A172 (cell line): ENCODE results near the gene GID4. TPM values are rescaled to one million over a fixed set of nuclear protein-coding genes. Genes with fewer than 3 reads are reported as not detected.

ENCODE experiments used
- DNase-seq: peaks from one replicate; pipeline ENCODE4 v3.0.0-alpha.2; 2015; ENCODE audit warnings: low spot score
- total RNA-seq: library from RNA; depleted of rRNA; stranded (reverse); fragments of >200 nt; shearing (Covaris generic); gene quantifications from 2 replicates; pipeline ENCODE4 v1.2.3, GENCODE V29; 2014; rRNA removed

GID4 gene
- total RNA-seq, 1 experiment from 2014 or later, result 7.7 TPM

- DNase-seq, result no peak
Measured at GRCh38 chr17:18101828-18102227, 62.6 kb downstream of the GID4 start.

DNA sequence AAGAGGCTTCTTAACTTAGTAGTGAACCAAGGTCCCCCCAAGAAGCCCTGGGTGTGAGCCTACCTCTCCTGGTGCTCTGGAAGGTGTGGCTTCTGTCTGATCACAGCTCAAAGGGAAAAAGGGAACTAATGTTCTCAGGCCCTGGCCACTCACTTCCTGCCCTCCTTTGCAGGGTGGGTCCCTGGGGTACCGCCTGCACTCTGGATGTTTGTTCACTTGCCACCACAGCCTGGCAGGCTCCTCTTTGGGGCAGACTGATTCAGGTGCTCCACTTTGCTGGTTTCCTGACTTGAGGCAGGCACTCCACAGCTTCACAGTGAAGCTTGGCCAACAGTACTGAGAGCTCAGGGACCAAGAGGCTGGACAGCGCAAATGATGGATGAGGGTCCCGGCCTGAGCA lies 63.4 kb downstream of the GID4 start:
- DNase-seq, result no peak

GRCh38 chr17:18105027-18105426 lies 65.8 kb downstream of the GID4 start:
- no peak for DNase-seq

DNA sequence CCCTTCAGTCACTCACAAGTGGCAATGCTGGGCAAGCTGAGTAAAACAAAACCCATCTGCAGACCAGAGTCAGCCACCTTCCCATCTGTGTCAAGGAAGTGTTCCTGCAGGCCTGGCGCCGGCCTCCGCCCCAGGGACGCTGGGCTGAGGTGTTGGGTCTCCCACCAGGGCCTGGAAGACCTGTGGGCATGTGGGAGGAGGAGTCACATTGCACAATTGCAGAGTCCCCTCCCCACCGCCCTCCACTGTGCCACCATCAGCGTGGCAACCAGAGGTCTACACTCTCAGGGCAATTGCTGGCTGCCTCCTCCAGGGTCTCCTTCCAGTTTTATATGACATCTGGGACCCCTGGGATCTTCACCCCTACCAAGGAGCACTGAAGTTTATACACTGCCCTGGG lies 66.4 kb downstream of the GID4 start:
- DNase-seq, result no peak

DNA sequence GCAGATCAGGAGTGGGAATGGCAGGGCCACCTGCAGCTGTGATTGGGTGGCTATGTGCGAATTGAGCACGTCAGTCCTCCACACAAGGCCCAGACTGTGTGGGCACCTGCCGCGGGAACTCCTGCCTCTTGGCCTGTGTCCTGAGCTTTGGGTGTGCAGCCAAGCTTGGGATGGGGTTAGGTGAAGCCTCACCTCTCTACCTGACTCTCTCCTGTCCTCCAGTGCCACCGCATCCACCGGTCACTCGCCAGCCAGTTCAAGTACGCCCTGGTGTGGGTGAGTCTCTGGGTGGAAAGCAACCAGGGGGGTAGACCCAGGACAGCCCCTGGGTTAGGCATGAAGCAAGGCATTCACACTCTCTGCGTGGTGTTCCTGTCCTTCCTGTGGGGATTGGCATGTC lies 67.0 kb downstream of the GID4 start:
- no peak for DNase-seq

DNA sequence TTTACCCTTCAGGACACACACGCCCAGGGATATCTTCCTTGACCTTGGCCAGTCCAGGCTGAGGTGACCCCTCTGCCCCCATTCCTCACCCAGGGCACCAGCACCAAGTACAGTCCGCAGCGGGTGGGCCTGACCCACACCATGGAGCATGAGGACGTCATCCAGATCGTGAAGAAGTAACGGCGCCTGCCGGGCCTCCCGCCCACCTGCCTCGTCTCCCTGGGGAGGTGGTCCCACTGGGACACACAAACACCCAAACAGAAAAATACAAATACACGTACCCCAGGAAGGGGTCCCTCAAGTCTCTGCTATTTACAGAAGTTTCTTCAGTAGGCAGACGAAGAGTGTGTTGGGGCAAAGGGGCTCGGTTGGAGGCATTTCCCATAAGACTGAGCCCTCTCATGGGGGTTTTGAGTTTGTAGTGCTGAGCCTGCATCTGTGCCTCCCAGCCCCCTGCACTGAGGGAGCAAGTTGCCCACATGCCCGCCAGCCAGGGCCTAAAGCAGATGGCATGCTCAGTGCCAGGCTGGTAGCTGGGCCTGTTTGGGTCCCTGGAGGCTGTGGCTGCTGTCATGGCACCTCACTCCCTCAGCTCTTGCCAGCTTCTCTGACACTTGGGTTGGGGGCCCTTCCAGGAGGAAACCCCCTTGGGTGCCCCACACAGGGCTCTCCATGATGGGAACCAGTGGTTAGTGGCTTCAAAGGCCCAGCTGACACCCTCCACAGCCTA lies 68.0 kb downstream of the GID4 start:
- no peak for DNase-seq

- no peak for DNase-seq
Measured at GRCh38 chr17:18107971-18108370, 68.8 kb downstream of the GID4 start.

GRCh38 chr17:18108401-18109312 lies 69.4 kb downstream of the GID4 start, which contains the start of gene MYO15A:
Gene MYO15A (plus strand): TSS chr17:18108756. CDS start chr17:18118801, 10,045 bp downstream.
- no peak for DNase-seq

DNA sequence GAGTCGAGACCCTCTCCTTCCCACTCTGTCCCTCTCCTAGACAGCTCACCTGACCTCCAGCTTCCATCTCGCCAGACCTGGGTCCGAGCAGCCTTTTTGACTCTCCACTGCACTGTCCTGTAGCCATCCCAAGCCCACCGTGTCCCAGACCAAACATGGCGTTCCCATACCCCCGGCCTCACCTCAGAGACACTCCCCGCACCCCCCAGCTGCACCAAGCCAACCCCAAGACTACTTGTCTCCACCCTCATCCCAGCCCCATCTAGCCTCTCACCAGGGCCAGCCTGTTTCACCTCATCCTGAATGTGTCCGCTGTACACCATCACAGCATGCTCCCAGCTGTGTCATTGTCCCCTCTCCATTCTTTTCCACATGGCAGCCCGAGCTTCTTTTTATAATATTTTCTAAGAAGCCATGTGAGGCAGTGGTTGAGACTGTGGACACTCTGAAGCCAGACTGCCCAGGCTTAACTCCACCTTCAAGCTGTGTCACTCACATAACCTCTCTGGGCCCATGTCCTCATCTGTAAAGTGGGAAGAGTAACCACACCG lies 70.8 kb downstream of the GID4 start:
- DNase-seq, result no peak

- no peak for DNase-seq
Measured at GRCh38 chr17:18110636-18111145, 71.5 kb downstream of the GID4 start.

- no peak for DNase-seq
Measured at GRCh38 chr17:18111330-18111971, 72.2 kb downstream of the GID4 start.

DNA sequence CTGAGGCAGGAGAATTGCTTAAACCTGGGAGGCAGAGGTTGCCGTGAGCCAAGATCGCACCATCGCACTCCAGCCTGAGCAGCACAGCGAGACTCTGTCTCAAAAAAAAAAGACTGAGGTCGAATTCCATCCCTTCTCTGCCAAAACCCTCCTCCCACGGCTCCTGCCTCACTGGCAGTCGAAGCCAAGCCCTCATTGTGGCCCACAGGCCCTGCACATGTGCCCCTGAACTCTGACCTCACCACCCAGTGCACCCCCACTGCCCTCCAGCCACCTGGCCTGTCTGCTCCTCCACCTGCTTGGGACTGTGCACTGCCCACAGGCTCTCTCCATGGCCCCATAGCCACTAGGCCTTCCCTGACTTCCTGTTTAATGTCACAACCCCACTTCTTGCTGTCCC lies 76.3 kb downstream of the GID4 start:
- no peak for DNase-seq

GRCh38 chr17:18116078-18116477 lies 76.9 kb downstream of the GID4 start:
- DNase-seq, result no peak

DNA sequence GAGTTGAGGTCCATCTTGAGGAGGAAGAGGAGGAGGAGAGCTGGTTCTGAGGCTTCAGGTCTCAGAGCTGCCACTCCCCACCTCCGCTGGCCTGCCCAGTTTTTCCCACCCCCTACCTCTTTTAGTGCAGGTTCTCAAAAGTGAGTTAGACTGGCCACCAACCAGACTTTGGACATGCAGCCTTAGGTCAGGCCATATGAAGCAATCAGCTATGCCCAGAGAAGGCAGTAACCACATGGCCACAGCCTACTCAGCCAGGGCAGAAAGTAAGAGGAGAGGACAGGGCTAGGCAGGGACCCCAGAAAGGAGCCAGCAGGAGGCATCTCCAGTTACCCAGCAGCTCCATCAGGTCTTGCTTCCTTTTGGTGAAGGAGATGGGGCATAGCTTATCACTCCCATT lies 78.3 kb downstream of the GID4 start:
- no peak for DNase-seq

Other genes with a start within 250 kb of the GID4 start
- gene SREBF1, start 202.4 kb upstream of the GID4 start, total RNA-seq, result 92.5 and 132 TPM in 2 replicates
- 40.7 and 50.0 TPM in 2 replicates for gene TOM1L2, start 67.0 kb upstream of the GID4 start, total RNA-seq
- gene DRC3, start 66.5 kb upstream of the GID4 start, total RNA-seq, result 1.1 and 1.7 TPM in 2 replicates
- gene ATPAF2, start 240 bp upstream of the GID4 start, total RNA-seq, result 10.9 and 12.9 TPM in 2 replicates
- gene DRG2, start 48.5 kb downstream of the GID4 start, total RNA-seq, result 55.7 and 59.3 TPM in 2 replicates
- gene MYO15A, start 69.3 kb downstream of the GID4 start, total RNA-seq, result 0.02 and 0.09 TPM in 2 replicates
- 107 and 116 TPM in 2 replicates for gene ALKBH5, start 144.4 kb downstream of the GID4 start, total RNA-seq
- 41.7 and 47.2 TPM in 2 replicates for gene LLGL1, start 186.2 kb downstream of the GID4 start, total RNA-seq
- gene FLII, start 219.3 kb downstream of the GID4 start, total RNA-seq, result 369 and 474 TPM in 2 replicates
- 19.4 and 27.7 TPM in 2 replicates for gene MIEF2, start 221.3 kb downstream of the GID4 start, total RNA-seq